ENCODE results near the gene SLC27A3. TPM values are rescaled to one million over a fixed set of nuclear protein-coding genes. Genes with fewer than 3 reads are reported as not detected.

The SLC27A3 gene
- total RNA-seq, 2 donors from 2014 or later = 60.6 to 64.5 TPM

- no peaks in the 10 kb centered on the region for H3K4me1 ChIP-seq (ENCODE audit: control insufficient read depth, insufficient read depth, low read length)
- no peaks in the 10 kb centered on the region for H3K27me3 Mint-ChIP-seq (ENCODE audit: insufficient read depth)
- peaks cover 4% of the 10 kb centered on the region for H3K9me3 ChIP-seq (ENCODE audit: control insufficient read depth, low read length)
- no peaks in the 10 kb centered on the region for H3K36me3 Mint-ChIP-seq (ENCODE audit: low read depth)
- peaks cover 12% of the 10 kb centered on the region for H3K4me1 Mint-ChIP-seq
- no peaks in the 10 kb centered on the region for H3K9me3 Mint-ChIP-seq
- no peak overlapping the region for H3K9ac ChIP-seq (ENCODE audit: extremely low read depth, low read length, poor library complexity, severe bottlenecking)
- no peaks in the 10 kb centered on the region for H3K27me3 ChIP-seq (ENCODE audit: control insufficient read depth, insufficient read depth, low read length, poor library complexity, severe bottlenecking)
- no peak for DNase-seq
- H3K4me3 Mint-ChIP-seq = no peak overlapping the region
- H3K27ac ChIP-seq (ENCODE audit: low read depth, low read length) = no peak overlapping the region
- 92 to 93% methylated on average over 8 to 9 of the region's 9 CpGs for WGBS, 2 experiments (ENCODE audit: insufficient coverage in 1 of 2, insufficient read length in 1 of 2)
- TF ChIP-seq CTCF (conservative IDR thresholded peaks at IDR 0.05) = no peak
- H3K36me3 ChIP-seq (ENCODE audit: control insufficient read depth, insufficient read depth, low read length) = no peaks in the 10 kb centered on the region
- no peak overlapping the region for H3K27ac Mint-ChIP-seq
- no peak overlapping the region for H3K4me3 ChIP-seq (ENCODE audit: low read length)
These were observed 15.9 kb downstream of the SLC27A3 start for GRCh38 chr1:153790966-153791647.

GRCh38 chr1:153791648-153792253, 16.5 kb downstream of the SLC27A3 start:
- H3K27ac Mint-ChIP-seq = no peak overlapping the region
- H3K27ac ChIP-seq (ENCODE audit: low read depth, low read length) = peak overlapping the region; percentile 38
- 92% methylated on average over 11 to 16 of the region's 16 CpGs for WGBS, 2 experiments (ENCODE audit: insufficient coverage in 1 of 2, insufficient read length in 1 of 2)
- no peaks in the 10 kb centered on the region for H3K36me3 ChIP-seq (ENCODE audit: control insufficient read depth, insufficient read depth, low read length)
- TF ChIP-seq CTCF (conservative IDR thresholded peaks at IDR 0.05) = no peak
- H3K9me3 ChIP-seq (ENCODE audit: control insufficient read depth, low read length) = no peaks in the 10 kb centered on the region
- no peaks in the 10 kb centered on the region for H3K4me1 ChIP-seq (ENCODE audit: control insufficient read depth, insufficient read depth, low read length)
- H3K4me3 ChIP-seq (ENCODE audit: low read length) = no peak overlapping the region
- no peaks in the 10 kb centered on the region for H3K27me3 Mint-ChIP-seq (ENCODE audit: insufficient read depth)
- H3K9ac ChIP-seq (ENCODE audit: extremely low read depth, low read length, poor library complexity, severe bottlenecking) = no peak overlapping the region
- no peak overlapping the region for H3K4me3 Mint-ChIP-seq
- no peaks in the 10 kb centered on the region for H3K9me3 Mint-ChIP-seq
- H3K4me1 Mint-ChIP-seq = peaks cover 12% of the 10 kb centered on the region
- no peak for DNase-seq
- H3K36me3 Mint-ChIP-seq (ENCODE audit: low read depth) = no peaks in the 10 kb centered on the region
- H3K27me3 ChIP-seq (ENCODE audit: control insufficient read depth, insufficient read depth, low read length, poor library complexity, severe bottlenecking) = no peaks in the 10 kb centered on the region

GRCh38 chr1:153792631-153793041, 17.4 kb downstream of the SLC27A3 start:
- Histone ChIP-seq H3K4me3 (ENCODE audit: low read length) (no peak overlapping the region), H3K27ac (ENCODE audit: low read depth, low read length) (peak overlapping the region; percentile 97), H3K27me3 (ENCODE audit: control insufficient read depth, insufficient read depth, low read length, poor library complexity, severe bottlenecking) (no peaks in the 10 kb centered on the region), H3K4me1 (ENCODE audit: control insufficient read depth, insufficient read depth, low read length) (no peaks in the 10 kb centered on the region), H3K36me3 (ENCODE audit: control insufficient read depth, insufficient read depth, low read length) (no peaks in the 10 kb centered on the region), H3K9me3 (ENCODE audit: control insufficient read depth, low read length) (no peaks in the 10 kb centered on the region), H3K9ac (ENCODE audit: extremely low read depth, low read length, poor library complexity, severe bottlenecking) (no peak overlapping the region)
- no peak for TF ChIP-seq CTCF (conservative IDR thresholded peaks at IDR 0.05)
- Mint-ChIP-seq H3K27me3 (ENCODE audit: insufficient read depth) (no peaks in the 10 kb centered on the region), H3K4me3 (no peak overlapping the region), H3K36me3 (ENCODE audit: low read depth) (no peaks in the 10 kb centered on the region), H3K27ac (peak overlapping the region; percentile 41), H3K9me3 (no peaks in the 10 kb centered on the region), H3K4me1 (peaks cover 12% of the 10 kb centered on the region)
- DNase-seq = peak; percentile 57
- 75 to 86% methylated on average over 2 to 11 of the region's 11 CpGs for WGBS, 2 experiments (ENCODE audit: insufficient coverage in 1 of 2, insufficient read length in 1 of 2)
